HG02759 (cell line): Measurements from ENCODE around the gene ASIC3.

Source experiments
- ATAC-seq: cut with Tn5 transposase; IDR thresholded peaks from one replicate; pipeline ENCODE4 v1.9.1; 2021; ENCODE audit warnings: mild to moderate bottlenecking, moderate library complexity; ENCODE audit not compliant: unreplicated experiment

ASIC3 gene

GRCh38 chr7:151070574-151070960 is 22.2 kb downstream of the ASIC3 start:
- ATAC-seq: no peak

DNA sequence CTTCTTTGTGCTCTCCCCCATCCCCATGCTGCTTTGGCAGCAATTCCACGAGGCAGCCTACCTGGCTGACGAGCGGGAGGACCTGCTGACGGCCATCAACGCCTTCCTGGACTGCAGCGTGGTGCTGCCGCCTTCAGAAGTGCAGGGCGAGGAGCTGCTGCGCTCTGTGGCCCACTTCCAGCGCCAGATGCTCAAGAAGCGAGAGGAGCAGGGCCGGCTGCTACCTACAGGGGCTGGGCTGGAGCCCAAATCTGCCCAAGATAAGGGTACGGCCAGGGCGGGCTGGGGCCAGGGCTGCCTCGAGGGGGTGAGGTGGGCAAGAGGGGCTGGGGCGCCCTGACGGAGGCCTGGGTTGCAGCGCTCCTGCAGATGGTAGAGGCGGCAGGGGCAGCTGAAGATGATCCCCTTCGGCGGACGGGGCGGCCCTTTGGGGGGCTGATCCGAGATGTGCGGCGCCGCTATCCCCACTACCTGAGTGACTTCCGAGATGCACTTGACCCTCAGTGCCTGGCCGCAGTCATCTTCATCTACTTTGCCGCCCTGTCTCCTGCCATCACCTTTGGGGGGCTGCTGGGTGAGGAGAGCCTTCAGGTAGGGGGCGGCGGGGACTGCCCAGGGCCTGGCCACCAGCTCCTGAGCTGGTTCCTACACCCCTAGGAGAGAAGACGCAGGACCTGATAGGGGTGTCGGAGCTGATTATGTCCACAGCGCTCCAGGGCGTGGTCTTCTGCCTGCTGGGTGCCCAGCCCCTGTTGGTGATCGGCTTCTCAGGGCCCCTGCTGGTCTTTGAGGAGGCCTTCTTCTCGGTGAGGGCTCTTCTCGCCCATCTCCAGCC is 22.9 kb downstream of the ASIC3 start:
- no peak for ATAC-seq

GRCh38 chr7:151073990-151074389 is 25.7 kb downstream of the ASIC3 start:
- no peak for ATAC-seq

DNA sequence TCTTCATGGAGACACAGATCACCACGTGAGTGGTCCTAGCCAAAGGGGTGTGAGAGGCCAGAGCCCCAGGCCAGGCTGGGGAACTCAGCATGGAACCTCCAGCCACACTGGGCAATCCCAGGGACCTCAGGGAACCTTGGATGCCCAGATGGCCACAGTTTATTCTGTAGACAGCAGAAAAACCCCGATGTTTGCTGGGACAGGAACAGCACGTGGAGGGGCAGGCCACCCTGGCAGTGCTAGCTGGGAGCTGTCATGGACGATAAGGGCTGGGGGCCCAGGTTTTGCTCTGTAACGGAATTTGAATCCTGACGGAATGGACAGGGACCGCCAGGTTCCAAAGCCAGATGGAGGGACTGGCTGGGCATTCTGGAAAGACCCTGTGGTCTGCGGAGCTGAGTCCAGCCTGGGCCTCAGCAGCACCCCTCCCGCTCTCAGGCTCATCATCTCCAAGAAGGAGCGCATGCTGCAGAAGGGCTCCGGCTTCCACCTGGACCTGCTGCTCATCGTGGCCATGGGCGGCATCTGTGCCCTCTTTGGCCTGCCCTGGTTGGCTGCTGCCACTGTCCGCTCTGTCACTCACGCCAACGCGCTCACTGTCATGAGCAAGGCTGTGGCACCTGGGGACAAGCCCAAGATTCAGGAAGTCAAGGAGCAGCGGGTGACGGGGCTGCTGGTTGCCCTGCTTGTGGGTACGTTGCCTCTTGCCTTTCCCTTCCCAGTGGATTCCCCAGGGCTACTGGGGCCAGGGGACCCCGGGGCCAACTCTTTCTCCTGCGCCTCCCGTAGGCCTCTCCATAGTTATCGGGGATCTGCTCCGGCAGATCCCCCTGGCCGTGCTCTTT is 26.7 kb downstream of the ASIC3 start:
- no peak for ATAC-seq

DNA sequence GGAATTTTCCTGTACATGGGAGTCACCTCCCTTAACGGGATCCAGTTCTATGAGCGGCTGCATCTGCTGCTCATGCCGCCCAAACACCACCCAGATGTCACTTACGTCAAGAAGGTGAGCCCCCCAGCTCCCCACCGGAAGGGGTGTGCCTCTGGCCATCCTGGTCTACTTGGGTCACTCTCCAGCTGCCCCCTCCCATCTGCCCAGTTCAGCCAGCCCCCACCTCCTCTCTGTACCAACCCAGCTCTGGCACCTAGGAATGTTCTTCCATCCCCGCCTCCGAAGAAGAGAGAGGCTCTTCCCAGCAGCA is 27.3 kb downstream of the ASIC3 start:
- no peak for ATAC-seq

GRCh38 chr7:151075978-151076426 is 27.7 kb downstream of the ASIC3 start:
- no peak for ATAC-seq

GRCh38 chr7:151076863-151077704 is 28.8 kb downstream of the ASIC3 start:
- ATAC-seq: no peak

DNA sequence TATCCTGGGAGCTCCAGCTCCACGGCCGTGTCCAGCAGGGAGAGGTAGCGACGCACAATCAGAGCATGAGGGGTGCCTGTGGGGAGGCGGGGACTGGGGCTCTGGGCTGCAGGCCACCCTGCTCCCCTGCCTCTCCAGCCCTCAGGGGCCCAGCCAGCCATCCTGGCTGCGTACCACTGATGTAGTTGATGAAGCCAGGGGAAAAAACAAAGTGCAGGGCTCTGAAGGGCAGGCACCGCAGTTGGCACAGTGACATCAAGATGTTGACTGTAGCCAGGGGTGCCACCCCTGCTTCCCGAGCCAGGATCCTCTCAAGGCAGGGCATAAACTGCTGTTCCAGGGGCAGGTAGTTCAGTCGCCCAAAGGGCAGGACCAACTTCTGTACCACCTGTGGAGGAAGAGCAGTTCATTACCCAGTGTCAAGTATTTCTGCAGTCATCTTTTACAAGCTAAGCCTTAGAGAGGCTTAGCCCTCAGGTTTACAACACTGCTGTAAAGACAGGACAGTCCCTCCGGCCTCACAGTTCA is 29.4 kb downstream of the ASIC3 start:
- ATAC-seq: no peak

- ATAC-seq: no peak
Observed at GRCh38 chr7:151078233-151079040, 30.1 kb downstream of the ASIC3 start.

- ATAC-seq: no peak
Observed at GRCh38 chr7:151079199-151079910, 31.0 kb downstream of the ASIC3 start.

GRCh38 chr7:151080067-151080521 is 31.8 kb downstream of the ASIC3 start:
- peak; percentile 0 for ATAC-seq

DNA sequence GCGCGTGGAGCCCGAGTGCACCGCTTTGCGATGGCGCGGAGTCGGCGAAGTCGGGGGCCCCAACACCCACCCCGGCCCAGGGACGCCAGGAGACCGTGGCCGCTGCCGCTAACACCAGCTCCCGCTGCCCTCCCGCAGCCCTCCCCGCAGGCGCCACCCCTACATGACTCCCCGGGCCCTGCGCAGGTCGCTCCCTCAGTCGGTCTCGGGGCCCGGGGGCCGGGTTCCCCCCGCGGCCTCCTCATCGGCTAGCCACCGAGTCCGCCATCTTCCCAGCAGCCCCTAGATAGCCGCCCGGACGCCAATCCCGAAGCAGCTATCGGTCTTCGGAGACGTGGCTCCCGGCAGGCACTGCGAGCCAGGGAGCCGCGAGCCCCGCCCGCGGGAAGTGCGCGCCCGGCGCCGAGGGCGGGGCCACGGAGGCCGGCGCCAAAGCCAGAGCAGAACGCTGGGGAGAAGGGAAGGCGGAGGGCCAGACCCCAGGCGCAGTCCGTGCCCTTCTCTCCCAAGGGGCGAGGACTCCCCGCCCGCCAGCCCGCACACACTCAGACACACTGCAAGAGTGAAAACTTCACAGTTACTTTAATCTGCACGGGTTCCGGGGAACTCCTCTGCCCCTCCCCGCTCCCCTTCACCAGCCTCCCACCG is 32.3 kb downstream of the ASIC3 start, which contains the start of gene FASTK:
FASTK (minus strand) TSS at position 288 of the 648 bp plus-strand sequence; CDS start at position 245, 43 bp downstream.
- peak; percentile 85 for ATAC-seq

GRCh38 chr7:151081170-151082101 is 33.1 kb downstream of the ASIC3 start:
- ATAC-seq: no peak

DNA sequence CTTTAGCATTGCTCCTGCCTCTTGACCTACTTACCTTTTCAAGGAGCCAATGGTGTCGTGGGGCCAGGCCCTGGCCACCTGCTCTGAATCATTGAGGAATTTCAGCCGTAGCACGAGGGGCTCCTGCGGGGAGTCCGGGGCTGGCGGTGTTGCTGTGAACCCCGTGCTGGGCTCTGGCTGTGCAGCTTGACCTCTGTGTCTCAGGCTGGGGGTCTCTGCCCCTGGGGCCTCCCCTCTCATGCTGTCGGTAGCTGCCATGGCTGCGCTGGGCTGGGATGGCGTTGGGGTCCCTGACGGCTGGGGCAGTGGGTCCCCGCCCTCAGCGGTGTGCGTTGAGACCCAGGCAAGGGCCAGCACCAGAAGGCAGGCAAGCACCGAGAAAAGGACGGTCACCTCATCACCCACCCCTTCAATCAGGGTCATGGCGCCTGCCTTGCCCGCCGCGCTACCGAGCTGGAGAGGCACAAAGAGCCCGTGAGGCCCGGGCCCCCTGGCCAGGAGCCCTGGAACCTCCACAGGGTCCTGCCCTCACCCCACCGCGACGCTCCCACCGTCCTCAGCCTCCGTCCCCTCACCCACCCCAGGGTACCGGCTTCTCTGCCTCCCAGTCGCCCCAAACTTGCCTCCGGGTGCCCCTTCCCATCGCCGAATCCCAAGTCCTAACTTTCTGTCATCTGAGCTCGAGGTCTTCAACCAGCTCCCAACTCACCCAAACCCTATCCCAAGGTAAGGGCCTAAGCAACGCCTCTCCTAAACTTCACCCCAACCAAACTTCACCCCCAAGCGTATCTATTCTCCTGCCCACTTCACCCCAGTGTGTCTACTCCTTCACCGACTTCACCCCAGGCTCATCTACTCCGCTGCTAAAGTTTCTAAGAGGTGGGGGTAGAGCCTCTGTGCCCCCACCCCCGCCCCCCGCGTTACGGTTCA is 34.1 kb downstream of the ASIC3 start:
- ATAC-seq: no peak

- ATAC-seq: peak; percentile 50
Observed at GRCh38 chr7:151083071-151083823, 34.9 kb downstream of the ASIC3 start, which contains the start of gene TMUB1. TSS of gene TMUB1 (minus strand) at chr7:151083493. CDS start at chr7:151082563, 930 bp downstream.

- ATAC-seq: no peak
Observed at GRCh38 chr7:151083824-151084160, 35.5 kb downstream of the ASIC3 start.
